Astrocyte of the spinal cord (primary cell): ENCODE measurements around the gene WRAP53.

Source experiments
- DNase-seq: peaks from one replicate; pipeline ENCODE4 v3.0.0; 2011; ENCODE audit warnings: low read depth, low spot score
- H3K4me3 ChIP-seq: 2 replicates; pipeline ENCODE4 v1.5.1; 2011; ENCODE audit warnings: low read depth, mild to moderate bottlenecking, low read length, moderate library complexity
- in situ Hi-C: cut with HindIII; loops from 2 replicates; pipeline ENCODE4 v1.10.0; 2017; ENCODE audit warnings: low sequenced_read_pairs
- TF ChIP-seq, protein P1 (sequence below): IDR thresholded peaks from 2 replicates; pipeline ENCODE4 v1.5.1; 2012; ENCODE audit warnings: low read depth, mild to moderate bottlenecking, low read length, inconsistent platforms

Gene WRAP53

DNA sequence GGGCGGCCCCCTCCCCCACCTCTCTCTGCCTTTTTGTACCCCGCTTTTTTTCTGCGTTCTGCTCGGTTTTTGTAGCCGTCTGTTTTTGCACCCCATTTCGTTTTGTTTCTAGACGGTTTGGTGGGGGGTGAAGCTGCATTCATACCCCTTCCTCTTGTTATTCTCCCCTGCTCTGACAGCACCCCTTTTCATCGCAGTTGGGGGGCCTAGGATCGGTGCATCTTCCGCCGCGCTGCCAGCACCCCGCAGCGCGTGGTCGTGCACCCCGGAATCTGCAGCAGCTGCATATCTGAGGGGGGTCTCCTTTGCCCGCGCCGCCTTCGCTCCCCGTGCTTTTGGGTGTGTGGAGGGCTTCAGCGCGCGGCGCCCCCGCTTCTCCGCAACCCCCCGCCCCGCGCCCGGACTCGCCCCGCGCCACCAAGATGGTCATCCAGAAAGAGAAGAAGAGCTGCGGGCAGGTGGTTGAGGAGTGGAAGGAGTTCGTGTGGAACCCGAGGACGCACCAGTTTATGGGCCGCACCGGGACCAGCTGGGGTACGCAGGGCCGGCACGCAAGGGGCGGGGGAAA lies 37.1 kb upstream of the WRAP53 start:
- TF ChIP-seq, protein P1, sequence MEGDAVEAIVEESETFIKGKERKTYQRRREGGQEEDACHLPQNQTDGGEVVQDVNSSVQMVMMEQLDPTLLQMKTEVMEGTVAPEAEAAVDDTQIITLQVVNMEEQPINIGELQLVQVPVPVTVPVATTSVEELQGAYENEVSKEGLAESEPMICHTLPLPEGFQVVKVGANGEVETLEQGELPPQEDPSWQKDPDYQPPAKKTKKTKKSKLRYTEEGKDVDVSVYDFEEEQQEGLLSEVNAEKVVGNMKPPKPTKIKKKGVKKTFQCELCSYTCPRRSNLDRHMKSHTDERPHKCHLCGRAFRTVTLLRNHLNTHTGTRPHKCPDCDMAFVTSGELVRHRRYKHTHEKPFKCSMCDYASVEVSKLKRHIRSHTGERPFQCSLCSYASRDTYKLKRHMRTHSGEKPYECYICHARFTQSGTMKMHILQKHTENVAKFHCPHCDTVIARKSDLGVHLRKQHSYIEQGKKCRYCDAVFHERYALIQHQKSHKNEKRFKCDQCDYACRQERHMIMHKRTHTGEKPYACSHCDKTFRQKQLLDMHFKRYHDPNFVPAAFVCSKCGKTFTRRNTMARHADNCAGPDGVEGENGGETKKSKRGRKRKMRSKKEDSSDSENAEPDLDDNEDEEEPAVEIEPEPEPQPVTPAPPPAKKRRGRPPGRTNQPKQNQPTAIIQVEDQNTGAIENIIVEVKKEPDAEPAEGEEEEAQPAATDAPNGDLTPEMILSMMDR: no peak
- H3K4me3 ChIP-seq: peak overlapping the region; percentile 25
- no peak for DNase-seq
- in situ Hi-C loops: no loop called here

DNA sequence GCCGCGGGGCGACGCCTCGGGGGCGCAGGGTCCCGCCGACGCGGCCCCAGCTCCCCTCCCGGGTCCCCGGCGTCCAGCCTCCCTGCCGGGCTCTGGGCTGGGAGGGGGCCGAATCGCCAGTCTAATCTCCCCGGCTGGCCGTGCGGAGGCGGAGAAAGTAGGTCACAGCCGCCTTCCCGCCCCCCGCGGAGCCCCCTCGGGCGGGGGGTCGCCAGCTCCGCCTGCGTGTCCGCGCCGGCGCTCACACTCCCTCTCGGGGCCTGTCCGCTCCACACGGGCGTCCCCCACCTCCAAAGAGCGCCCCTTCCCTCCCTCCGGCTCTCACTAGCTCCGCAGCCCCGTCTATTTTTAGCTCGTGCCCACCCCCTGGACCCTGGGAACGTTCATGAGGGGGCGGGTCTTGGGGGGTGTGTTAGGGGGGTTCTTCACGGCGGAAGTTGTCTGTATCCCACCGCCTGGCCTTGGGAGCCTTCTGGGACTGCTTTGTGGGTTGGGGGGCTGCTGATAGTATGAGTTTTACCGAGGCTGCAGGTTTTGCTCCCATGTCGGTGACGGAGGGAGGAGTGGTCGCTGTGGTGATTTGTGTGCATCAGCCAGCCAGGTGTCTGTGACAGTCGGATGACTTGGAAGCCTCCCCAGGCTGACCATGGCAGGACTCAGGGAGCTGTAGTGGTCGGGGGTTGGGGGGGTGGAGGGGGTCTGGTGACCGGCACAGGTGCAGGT lies 36.5 kb upstream of the WRAP53 start:
- no peak for DNase-seq
- no peak overlapping the region for H3K4me3 ChIP-seq
- in situ Hi-C loops: no loop called here
- TF ChIP-seq, protein P1: no peak

DNA sequence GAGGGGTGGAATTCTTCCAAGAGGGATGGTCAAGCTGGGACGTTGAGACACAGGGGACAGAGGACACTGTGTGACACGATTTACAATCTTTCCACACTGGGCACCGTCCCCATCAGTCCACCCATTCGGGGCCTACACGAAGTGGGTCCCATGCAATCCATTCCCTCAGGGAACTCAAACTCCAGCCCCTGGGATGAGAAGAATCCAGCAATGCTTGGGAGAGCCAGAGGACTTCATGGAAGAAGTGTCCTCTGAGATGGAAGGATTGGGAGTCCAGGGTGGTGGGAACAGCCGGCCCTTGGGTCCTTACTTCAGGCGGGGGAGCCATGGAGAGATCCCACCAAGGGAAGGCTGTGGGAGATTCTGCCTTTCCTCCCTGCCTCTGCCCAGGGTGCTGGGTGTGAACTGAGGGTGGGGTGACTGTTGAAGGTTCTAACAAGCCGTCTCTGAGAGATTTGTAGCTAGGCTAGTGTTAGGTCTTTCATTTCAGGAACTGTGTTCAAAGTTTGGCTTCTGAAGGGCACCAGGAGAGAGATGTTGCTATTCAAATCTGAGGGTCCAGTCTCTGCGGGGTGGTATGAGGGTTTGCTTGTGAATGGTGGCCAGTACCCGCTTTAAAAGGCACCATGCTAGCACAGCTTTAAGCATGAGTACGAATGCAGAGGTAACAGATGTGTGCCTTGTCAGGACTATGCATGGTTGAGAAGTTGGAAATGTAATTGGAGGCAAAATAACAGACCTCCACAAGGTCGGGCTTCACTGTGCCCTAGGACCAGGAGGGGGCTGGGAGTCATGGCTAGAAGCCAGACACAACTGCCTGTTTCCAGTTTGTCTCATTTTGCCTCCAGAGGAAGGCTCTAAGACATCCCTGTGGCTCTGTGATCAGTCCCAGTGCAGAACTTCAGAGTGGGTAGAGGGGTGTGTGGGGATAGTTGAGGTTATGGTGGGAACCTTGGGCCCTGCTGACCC lies 35.6 kb upstream of the WRAP53 start:
- H3K4me3 ChIP-seq: no peak overlapping the region
- TF ChIP-seq, protein P1: no peak
- no peak for DNase-seq
- in situ Hi-C loops: no loop called here

DNA sequence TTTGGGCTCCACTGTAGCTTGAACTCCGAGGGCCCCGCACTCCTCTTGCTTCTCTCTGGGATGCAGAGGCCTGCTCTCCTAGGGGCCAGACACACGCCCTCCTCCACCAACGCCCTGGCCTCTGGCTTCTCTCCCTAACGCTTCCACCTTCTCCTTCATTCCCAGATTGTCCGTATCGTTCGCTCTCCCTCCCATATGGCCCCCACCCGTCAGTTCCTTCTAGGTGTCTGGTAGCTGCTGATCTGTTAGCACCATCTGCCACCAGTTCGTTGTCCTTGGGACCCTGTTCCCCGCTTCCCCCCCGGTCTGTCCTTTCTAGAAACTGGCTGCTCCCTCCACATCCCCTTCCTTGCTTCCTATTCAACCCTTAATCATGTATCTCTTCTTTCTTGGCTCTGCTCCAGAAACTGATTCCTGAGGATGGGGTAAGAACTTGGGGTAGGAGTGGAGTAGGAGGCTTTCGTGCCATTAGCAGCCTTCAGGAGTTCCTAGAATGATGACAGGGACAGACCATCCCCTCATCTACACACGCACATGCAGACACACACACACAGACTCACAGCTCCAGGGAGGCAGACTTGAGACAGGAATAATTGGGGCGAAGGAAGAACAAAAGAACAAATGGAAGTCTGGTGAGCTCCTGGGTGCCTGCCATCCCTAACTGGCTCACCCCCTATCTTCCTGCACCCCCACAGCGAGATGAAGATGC lies 33.3 kb upstream of the WRAP53 start:
- in situ Hi-C loops: no loop called here
- no peak overlapping the region for H3K4me3 ChIP-seq
- DNase-seq: no peak
- TF ChIP-seq, protein P1: no peak

DNA sequence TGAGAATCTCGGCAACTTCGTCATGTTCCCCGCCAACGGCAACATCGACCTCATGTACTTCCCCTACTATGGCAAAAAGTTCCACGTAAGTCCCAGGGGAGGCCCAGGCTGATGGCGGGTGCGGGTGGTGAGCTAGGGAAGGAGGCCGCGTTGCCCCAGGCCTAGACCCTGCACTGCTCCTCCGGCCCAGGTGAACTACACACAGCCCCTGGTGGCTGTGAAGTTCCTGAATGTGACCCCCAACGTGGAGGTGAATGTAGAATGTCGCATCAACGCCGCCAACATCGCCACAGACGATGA lies 32.8 kb upstream of the WRAP53 start:
- in situ Hi-C loops: no loop called here
- TF ChIP-seq, protein P1: no peak
- H3K4me3 ChIP-seq: no peak overlapping the region
- DNase-seq: no peak

DNA sequence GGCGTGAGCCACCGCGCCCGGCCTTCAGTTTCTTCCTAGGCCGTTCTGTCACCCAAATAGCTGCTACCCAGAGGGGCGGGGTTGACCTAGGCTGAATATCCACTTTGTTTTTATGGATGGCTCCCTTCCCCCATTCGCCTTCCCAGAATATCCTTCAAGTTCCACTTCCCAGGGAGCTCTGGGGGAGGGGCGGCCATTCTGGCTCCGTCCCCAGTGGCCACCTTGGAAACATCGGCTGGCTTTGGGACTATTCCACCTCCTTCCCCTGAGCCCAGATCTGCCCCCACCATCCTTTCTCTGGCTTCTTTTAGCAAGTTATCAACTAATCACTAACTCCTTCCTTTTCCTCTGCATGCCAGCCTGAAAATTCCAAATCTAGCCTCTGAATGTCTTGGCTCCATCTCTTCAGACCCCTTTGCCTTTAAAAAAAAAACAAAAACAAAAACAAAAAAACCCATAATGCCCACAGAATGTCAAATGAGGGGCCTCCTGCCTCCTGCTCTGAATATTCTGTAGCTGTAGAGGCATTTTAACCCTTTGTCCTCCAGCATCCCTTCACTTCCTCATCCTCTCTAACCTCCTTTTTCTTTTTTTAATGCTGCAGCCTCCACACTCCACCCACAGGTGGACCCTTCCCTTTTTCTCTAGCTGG lies 31.2 kb upstream of the WRAP53 start:
- in situ Hi-C loops: no loop called here
- TF ChIP-seq, protein P1: no peak
- no peak overlapping the region for H3K4me3 ChIP-seq

More for the DNA sequence above, 31.2 kb upstream of the WRAP53 start:
- no peak for DNase-seq
